Measurements from ENCODE around the gene KCNQ2.

The KCNQ2 gene

DNA sequence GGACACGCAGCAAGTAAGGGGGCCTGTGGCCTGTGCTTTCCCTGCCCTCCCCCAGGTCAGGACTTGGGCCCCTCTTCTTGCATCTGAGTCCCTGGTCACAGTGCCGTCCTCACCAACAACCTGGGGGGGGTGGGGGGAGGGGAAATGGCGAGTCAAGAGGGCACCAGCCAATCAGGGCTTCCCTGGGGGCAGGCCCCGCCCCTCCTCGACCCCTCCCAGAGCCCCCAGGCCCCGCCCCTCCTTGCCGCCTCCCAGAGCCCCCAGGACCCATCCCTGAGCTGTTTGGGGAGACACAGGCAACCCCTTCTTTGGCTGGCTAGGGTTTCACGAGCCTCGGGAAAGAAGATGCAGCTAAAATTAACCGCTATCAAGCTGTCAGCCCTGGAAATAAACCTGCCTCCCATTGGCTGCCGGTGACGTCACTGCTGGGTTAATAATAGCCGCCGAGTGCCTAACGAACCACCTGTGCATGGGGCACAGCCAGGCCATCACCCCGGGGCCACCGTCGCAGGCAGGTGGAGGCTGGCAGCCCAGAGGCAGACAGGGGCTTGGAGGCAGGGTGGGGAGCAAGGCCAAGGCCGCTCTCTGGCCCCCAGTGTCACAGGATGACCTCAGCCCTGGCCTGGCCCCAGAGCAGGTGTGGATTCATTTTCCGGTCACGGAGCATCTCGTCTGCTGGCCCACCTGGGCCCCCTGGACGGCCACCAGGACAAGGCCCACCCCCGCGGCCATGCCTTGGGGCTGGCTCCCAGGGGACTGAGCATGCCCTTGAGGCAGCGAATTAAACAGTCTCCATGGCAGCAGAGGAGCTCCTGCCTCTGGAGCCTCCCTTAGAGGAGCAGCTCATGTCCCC lies 29.6 kb upstream of the KCNQ2 start:
- DNase-seq (ENCODE audit: low read depth) = no peak

DNA sequence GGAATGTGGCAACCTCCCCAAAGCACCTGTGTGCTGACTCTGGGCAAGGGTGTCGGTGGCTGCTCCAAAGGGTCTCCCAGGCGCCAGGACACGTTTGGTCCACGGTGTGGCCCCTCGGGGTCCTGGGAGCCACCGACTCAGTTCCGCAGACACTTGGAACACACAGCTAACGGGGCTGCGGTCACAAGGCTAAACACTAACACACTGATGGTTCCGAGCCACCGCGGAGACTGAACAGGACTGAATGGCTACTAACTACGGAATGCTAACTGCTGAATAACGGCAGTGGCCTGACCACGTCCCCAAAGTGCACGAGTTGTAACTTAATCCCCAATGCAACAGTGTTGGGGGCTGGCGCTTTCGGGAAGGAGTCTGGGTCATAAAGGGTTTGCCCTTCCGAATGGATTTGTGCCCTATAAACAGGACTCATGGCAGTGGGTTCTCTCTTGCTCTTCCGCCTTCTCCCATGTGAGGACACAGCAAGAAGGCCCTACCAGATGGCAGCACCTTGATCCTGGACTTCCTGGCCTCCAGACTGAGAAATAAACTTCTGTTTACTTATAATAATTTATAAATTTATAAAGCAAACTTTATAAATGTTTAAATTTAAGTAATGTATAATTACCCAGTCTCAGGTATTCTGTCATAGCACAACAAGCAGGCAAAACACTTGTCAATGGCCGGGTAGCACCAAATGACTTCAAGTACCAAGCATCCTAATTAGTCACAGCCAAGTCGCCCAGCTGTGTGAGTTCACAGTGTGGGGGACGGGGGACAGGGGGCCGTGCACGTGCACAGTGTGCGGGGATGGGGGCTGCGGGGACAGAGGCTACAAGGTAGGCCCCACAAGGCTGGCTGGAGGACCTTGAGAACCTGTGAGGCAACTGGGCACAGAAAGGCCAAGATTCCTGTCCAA lies 28.7 kb upstream of the KCNQ2 start:
- DNase-seq (ENCODE audit: low read depth) = no peak

DNA sequence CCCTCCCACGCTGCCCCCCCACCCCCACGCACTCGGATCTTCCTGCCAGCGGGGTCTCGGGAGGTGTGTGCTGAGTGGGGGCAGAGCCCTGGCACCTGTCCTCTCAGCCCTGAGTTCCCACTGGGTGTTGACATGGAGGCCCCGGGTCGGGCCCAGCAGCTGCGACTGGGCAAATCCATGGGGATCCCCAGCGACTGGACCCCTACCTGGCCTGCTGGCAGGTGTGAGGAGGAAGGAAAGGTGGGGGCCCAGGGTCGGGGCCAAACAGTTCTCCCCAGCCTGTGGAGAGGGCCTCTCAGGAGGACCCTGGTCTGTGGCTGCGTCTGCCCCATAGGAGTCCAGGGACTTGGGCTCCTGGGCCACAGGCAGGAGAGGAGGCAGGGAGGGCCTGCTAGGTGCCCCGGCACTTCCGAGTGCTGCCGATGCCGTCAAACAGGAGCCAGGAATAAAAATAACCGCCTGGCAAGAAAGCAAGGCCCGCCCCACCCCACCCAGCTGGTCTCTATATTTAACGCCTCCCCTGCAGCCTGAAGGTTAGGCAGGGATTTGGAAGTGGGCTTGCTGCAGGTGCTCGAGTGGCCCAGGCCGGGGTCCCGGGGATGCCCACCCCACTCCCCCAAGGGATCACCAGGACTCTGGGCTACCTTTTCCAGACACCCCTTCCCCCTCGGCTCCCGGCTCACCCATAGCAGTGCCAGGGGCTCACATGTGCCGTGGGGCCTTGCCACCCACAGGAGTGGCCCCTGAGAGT lies 27.9 kb upstream of the KCNQ2 start:
- no peak for DNase-seq (ENCODE audit: low read depth)

DNA sequence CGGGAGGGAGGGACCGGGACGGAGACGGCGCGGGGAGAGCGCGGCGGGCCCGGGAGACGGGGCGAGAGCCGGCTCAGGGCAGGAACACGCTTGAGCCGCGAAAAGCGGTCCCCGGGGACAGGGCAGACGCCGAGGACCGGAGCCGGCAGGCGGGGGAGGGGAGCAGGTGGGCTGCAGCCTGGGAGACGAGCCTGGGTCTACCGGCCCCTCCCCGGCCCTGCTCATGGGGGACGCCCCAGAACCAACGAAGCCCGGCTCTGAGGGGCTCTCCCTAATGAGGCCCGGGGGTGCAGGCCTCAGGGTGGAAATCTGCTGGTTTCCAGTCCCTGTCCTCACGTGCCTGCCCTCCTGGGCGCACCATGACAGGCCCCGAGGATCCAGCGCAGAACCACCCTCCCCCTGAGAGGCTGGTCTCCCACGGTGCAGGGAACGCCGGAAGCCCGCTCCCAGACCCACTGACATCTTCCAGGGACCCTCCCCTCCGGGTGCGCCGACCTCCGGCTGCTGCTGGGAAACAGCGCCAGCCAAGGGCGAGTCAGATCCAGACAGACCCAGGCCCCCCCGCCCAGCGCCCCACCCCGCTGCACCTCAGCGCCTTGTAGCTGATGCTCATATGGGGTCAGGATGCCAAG lies 27.0 kb upstream of the KCNQ2 start:
- no peak for DNase-seq (ENCODE audit: low read depth)

DNA sequence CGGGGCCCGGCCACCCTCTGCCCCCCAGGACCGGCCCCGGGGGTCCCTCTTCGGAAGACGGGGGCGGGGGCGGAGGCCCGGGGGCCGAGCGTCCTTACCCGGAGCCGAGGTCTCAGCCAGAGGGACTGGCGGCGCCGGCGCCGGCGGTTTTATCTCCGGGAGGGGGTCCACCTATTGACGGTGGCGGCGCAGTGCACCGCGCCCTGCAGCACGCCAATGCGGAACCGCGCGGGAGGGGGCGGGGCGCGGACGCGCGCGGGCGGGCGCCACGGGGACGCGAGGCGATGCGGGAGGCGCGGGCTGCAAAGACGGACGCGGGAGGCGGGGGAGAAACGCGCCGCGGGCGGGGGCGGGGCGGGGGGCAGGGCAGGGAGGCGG lies 26.5 kb upstream of the KCNQ2 start, which contains the start of gene EEF1A2:
Gene EEF1A2 (minus strand): TSS at position 124 of the 378 bp plus-strand sequence. CDS start 1,320 bp downstream, outside the sequence.
- no peak for DNase-seq (ENCODE audit: low read depth)

DNA sequence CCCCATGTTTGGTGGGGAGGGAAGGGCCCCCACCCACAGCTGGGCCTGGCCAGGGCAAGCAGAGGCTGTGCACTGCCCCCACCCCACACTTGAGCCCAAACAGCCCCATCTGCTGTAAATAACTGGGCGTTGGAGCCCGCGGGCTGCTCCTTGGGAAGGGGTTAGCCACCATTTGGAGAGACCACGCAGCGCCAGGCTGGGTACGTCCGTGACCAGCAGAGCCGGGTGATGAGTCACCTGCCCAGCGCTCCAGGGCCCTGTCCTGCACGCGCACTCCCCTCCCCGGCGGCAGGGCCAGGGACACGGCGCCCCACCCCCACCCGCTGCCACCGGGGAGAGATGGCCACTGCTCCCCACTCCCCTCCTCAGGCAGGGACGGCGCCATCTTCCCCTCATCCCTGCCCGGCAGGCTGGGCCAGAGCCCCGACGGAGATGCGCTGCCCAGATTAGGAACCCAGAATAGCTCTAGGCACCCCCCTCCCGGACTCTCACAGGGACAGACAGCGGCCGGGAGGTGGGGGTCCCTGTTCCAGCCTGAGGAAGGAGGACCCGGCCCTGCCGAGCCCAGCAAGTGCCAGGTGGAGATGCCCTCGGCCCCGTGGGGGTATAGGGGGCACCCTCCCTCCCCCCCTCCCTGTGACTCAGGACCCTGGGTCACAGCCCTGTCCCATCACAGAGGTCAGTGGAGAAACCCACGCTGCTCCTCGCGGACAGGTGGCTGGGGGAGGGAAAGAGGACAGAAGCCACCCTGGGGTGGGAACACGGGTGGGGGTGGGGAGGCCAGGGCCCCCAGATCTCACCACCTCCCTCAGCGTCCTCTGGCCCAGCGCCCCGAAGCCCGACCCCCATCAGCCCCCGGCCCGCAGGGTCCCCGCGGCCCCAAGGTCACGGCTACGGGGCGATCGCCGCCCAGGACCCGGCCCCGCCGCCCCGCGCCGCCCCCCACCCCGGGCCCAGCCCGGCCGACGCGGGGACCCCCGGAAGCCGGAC lies 25.8 kb upstream of the KCNQ2 start:
- no peak for DNase-seq (ENCODE audit: low read depth)

DNA sequence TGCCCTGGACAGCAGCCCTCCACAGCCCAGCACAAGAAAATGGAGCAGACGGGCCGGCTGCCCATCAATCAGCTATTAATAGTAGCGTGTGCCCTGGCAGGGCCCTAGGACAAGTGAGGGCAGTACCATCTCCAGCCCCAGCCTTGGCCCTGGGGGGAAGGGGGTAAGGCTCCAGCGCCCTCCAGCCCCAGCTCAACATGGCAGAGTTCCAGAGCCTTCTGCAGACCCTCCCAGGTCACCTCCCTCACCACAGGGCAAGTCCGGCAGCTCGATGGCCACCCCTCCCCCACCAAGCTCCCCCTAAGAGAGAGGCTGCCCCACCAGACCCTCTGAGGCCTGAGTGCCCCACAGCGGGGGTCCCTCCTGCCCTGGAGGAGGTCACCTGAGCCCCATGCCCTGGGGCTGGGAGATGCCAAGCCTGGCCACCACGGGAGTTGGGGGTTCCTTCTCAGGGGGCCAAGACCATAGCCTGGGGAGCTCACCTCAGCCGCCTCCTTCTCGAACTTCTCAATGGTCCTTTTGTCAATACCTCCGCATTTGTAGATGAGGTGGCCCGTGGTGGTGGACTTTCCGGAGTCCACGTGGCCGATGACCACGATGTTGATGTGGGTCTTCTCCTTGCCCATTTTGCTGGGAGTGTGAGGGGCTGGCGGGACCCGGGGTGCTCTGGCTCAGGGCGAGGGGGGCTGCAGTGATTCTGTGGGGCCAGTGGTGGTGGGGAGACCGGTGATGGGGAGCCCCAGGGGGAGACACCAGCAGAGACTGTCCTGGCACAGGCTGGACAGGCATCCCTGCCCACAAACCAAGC lies 24.9 kb upstream of the KCNQ2 start:
- DNase-seq (ENCODE audit: low read depth) = no peak

DNA sequence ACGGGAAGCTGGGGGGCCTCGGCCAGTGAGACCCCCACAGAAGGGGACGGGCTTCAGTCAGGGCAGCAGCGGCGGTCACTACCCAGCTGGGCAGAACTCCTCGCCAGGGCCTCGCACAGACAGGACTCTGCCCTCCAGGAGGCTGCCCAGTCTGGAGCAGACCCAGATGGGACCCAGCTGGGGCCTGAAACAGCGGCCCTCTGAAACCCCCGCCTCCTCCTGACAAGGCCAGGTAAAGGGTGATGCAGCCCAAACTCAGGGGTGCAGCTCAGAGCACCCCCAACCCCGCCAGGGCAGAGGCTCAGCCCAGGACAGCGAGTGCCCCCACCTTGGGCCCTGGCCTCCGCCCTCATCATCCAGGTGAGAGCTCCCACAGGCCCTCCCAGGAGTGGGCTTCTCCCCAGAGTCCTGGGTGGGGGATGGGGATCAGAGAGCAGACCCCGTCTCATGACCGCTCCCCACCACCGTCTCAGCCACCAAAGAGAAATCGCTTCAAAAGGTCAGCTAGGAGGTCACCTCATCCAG lies 24.2 kb upstream of the KCNQ2 start:
- DNase-seq (ENCODE audit: low read depth) = no peak

DNA sequence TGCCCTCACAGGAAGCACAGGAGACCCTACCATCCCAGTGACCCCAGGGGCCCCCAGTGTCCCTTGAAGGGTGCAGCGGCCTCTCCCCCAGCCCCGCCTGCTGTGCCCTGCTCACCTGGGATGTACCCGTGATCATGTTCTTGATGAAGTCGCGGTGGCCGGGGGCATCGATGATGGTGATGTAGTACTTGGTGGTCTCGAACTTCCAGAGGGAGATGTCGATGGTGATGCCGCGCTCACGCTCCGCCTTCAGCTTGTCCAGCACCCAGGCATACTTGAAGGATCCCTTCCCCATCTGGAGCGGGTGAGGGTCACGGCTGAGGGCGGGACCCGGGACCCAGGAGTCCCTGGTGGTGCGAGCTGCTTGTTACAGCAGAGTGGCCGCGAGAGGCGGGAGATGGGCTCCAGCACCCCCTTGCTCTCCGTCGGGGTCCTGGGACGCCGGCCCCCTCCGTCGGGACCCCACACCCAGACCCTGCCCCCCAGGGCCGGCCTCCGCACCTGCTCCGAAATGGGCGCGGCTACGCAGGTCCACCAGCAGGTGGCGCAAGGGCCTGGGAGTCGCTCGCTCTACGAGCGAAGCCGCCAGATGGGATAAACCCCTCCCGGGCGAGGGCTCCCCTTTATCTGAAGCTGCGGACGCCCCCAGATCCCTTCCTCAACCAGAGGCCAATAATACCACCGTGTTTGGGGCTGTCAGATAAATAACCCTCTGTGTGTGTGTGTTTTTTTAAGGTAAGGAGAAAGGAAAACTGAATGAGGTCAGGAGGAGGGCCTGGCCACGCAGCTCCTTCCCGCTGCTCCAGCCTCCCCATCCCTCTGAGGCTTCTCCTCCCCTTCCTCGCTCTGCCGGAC lies 23.5 kb upstream of the KCNQ2 start:
- DNase-seq (ENCODE audit: low read depth) = no peak

DNA sequence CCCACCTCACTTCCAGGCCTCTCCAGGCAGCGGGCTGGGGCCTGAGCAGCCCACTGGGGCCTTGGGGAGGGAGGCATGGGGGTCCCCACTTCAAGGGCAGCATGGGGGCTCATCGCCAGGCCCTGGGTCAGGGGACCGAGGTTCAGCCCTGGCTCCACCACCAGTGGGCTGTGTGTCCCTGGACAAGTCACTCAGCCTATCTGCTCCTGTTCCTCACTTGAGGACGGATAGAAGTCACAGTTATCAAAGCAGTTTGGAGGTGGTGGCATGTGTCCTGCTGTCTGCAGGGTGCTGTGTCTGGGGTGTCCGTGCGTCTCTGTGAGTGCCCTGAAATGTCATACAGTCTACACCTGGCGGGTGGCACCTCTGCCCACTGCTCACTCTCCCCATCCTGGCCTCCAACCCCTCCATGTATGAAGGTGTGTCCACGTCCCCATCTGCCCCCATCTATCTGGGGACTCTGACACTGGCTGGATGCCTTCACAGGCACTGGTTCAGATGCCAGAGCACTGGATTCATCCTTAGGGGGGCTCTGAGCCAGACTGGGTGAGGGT lies 22.8 kb upstream of the KCNQ2 start:
- DNase-seq (ENCODE audit: low read depth) = no peak

DNA sequence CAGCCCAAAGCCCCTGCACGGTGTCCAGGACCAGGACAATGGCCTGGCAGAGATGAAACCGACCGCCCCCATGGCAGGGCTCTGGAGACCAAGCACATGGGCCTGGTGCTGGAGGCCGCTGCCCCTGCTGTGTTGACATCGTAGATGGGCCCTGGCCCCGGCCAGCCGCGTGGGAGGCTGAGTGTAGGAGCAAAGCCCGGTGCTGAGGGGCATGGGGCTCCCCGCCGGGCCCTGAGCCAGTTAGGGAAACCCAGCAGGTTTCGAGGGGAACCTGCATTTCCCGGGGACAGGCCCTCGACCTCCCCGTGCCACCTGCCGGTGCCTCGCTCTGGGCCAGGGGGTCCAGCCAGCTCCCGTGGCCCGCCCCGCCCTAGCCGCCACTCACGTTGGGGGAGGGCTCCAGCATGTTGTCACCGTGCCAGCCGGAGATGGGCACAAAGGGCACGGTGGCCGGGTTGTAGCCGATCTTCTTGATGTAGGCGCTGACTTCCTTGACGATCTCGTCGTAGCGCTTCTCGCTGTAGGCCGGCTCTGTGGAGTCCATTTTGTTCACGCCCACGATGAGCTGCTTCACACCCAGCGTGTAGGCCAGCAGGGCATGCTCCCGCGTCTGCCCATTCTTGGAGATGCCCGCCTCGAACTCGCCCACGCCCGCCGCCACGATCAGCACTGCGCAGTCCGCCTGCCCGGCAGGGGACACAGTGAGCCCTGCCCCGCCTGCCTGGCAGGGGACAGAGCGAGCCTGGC lies 22.1 kb upstream of the KCNQ2 start:
- no peak for DNase-seq (ENCODE audit: low read depth)

DNA sequence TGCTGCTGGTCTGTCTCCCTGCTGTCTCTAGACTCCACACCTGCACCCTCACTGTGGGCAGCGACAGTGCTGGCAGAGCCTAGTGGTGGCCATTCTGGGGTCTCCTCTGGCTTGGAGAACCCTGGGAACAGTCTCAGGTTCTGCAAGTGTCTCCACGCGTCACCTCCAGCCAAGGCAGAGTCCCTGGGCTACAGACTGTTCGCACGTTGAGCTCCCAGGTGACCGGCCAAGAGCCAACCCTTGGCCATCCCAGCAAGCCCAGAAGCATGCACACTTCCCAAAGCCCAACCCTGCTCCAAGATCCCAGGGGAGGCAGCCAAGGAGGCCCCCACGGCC lies 21.6 kb upstream of the KCNQ2 start:
- no peak for DNase-seq (ENCODE audit: low read depth)

DNA sequence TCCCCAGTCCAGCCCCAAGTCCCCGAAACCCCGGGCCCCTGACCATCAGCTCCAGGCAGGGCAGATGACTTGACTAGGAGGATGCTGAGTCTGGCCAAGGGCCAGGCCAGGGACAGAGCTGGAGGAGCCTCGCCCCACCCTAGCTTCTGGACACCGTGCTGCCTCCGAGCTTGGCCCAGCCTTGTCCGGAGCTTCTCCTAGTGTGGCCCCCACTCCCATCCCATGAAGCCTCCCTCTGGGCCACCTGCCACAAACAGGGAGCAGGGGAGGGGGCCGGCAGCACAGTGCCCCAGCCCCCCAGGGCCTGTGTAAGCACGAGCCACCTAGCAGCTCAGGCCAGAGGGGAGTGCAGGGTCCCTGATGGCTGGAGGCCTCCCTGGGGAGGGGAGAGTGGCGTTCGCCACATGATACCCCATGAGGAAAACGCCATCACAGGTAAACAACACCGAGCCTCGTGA lies 21.1 kb upstream of the KCNQ2 start:
- DNase-seq (ENCODE audit: low read depth) = no peak

DNA sequence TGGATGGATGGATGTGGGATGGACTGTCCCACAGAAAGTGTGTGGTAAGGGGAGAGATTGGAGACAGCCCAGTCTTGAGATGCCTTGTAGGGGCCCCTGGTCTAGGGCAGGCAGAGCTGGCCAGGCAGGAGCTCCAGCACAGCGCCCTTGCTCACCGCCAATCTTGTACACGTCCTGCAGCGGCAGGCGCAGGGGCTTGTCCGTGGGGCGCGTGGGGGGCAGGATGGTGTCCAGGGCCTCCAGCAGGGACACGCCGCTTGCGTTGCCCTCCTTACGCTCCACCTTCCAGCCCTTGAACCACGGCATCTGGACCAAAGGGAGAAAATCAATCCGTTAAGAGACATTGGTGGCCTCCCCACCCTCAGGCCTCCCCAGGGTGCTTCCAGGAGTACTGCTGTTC lies 20.5 kb upstream of the KCNQ2 start:
- DNase-seq (ENCODE audit: low read depth) = no peak

DNA sequence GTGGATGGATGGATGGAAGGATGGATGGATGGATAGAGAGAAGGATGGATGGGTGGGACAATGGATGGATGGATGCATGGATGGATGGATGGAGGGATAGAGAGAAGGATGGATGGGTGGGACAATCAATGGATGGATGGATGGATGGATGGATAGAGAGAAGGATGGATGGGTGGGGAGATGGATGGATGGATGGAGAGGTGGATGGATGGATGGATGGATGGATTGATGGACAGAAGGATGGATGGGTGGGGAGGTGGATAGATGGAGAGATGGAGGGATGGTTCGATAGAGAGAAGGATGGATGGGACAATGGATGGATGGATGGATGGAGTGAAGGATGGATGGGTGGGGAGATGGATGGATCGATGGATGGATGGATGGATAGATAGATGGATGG lies 20.1 kb upstream of the KCNQ2 start:
- no peak for DNase-seq (ENCODE audit: low read depth)

DNA sequence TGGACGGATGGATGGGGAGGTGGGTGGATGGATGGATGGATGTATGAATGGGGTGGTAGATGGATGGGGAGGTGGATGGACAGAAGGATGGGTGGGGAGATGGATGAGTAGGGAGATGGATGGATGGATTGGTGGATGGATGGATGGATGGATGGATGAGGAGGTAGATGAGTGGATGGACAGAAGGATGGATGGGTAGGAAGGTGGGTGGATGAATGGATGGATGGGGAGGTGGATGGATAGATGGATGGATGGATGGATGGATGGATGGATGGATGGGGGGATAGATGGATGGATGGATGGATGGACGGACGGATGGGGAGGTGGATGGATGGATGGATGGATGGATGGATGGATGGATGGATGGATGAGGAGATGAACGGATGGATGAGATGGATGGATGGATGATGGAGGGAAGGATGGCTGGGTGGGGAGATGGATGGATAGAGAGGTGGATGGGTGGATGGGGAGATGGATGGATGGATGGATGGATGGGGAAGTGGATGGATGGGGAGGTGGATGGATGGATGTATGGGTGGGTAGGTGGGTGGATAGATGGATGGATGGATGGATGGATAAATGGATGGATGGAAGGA lies 19.3 kb upstream of the KCNQ2 start:
- no peak for DNase-seq (ENCODE audit: low read depth)

DNA sequence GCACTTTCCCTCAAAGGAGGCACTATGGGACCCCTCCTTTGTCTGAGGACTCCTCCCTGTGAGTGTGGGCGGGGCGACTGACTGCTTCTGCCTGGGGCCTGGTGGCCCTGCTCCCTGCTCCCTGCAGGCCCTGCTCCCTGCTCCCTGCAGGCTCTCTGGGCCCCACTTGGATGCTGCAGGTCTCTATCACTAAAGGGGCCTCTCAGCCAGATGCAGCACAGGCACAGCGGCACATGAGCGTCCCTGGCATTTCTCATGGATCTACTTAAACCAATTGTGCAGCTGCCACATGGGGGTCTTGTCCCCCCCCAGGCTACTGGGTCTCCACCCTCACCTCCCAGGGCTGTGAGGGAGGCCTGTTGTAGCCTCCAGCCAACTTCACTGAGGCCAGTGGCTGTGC lies 18.6 kb upstream of the KCNQ2 start:
- DNase-seq (ENCODE audit: low read depth) = no peak

Data from fibroblast of the conjunctiva (primary cell).